ENCODE results near the gene CD6. TPM values are rescaled to one million over a fixed set of nuclear protein-coding genes. Genes with fewer than 3 reads are reported as not detected.

Gene CD6
- polyA plus RNA-seq, 1 donor: 1.3 TPM

DNA sequence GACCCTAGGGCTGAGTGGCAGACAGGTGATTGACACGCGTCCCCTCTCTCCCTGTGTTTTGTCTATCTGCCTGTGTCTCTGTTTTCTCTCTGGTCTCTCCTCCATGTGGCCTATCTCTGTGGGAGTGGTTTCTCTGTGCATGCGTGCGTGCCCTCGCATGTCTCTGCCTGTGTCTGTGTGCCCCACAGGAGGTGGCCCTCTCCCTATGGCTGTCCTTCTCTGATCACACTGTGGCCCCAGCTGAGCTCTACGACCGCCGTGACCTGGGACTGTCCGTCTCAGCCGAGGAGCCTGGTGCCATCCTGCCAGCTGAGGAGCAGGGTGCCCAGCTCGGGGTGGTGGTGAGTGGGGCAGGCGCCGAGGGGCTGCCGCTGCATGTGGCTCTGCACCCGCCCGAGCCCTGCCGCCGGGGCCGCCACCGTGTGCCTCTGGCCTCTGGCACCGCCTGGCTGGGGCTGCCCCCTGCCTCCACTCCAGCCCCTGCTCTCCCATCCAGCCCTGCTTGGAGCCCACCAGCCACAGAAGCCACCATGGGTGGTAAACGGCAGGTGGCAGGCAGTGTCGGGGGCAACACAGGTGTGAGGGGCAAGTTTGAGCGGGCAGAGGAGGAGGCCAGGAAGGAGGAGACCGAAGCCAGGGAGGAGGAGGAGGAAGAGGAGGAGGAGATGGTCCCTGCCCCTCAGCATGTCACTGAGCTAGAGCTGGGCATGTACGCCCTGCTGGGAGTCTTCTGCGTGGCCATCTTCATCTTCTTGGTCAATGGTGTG lies 35.6 kb upstream of the CD6 start:
- peaks cover 11% of the 10 kb centered on the region for H3K36me3 ChIP-seq (ENCODE audit: control insufficient read depth, insufficient read depth, low read length)
- no peaks in the 10 kb centered on the region for H3K27me3 ChIP-seq (ENCODE audit: control insufficient read depth, insufficient read depth, low read length)
- DNase-seq: no peak
- no peaks in the 10 kb centered on the region for H3K9me3 ChIP-seq (ENCODE audit: control insufficient read depth, low read depth, low read length)
- no peak overlapping the region for H3K4me3 ChIP-seq (ENCODE audit: low read length)
- no CpG with 5 or more reads among the region's 27 CpGs for WGBS (ENCODE audit: insufficient coverage, low lambda C conversion rate)
- peaks cover 10% of the 10 kb centered on the region for H3K4me1 ChIP-seq (ENCODE audit: control insufficient read depth, insufficient read depth, low read length)
- no peak overlapping the region for H3K27ac ChIP-seq (ENCODE audit: low read length)

DNA sequence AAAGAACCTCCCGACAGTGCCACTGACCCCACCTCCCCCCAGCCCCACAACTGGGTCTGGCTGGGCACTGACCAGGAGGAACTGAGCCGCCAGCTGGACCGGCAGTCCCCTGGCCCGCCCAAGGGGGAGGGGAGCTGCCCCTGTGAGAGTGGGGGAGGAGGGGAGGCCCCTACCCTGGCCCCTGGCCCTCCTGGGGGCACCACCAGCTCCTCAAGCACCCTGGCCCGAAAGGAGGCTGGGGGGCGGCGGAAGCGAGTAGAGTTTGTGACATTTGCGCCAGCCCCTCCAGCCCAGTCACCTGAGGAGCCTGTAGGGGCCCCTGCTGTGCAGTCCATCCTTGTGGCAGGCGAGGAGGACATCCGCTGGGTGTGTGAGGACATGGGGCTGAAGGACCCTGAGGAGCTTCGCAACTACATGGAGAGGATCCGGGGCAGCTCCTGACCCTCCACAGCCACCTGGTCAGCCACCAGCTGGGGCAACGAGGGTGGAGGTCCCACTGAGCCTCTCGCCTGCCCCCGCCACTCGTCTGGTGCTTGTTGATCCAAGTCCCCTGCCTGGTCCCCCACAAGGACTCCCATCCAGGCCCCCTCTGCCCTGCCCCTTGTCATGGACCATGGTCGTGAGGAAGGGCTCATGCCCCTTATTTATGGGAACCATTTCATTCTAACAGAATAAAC lies 34.9 kb upstream of the CD6 start:
- H3K4me3 ChIP-seq (ENCODE audit: low read length): no peak overlapping the region
- H3K27me3 ChIP-seq (ENCODE audit: control insufficient read depth, insufficient read depth, low read length): no peaks in the 10 kb centered on the region
- no peak for DNase-seq
- no peaks in the 10 kb centered on the region for H3K9me3 ChIP-seq (ENCODE audit: control insufficient read depth, low read depth, low read length)
- no peak overlapping the region for H3K27ac ChIP-seq (ENCODE audit: low read length)
- peaks cover 7% of the 10 kb centered on the region for H3K36me3 ChIP-seq (ENCODE audit: control insufficient read depth, insufficient read depth, low read length)
- peaks cover 10% of the 10 kb centered on the region for H3K4me1 ChIP-seq (ENCODE audit: control insufficient read depth, insufficient read depth, low read length)
- WGBS (ENCODE audit: insufficient coverage, low lambda C conversion rate): no CpG with 5 or more reads among the region's 18 CpGs

DNA sequence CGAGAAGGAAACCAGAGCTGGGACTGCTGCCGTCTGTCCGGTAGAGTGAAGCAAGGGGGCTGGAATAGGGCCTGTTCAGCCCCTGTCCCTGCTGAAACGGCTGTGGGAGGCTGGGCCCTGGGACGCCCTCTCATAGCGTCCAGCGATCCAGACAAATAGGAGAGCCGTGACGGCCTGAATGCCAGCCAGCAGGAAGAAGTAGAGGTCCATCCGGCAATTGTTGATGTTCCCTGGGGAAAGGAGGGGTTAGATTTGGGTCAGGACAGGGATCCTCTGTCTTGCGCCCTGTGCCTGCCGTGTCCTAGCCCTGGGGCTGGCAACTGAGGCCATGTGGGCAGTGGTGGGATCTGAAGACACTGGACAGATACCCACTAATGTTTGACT lies 34.3 kb upstream of the CD6 start:
- Histone ChIP-seq H3K4me1 (ENCODE audit: control insufficient read depth, insufficient read depth, low read length) (peaks cover 10% of the 10 kb centered on the region), H3K9me3 (ENCODE audit: control insufficient read depth, low read depth, low read length) (no peaks in the 10 kb centered on the region), H3K27me3 (ENCODE audit: control insufficient read depth, insufficient read depth, low read length) (no peaks in the 10 kb centered on the region), H3K4me3 (ENCODE audit: low read length) (no peak overlapping the region), H3K27ac (ENCODE audit: low read length) (no peak overlapping the region), H3K36me3 (ENCODE audit: control insufficient read depth, insufficient read depth, low read length) (peaks cover 4% of the 10 kb centered on the region)
- no peak for DNase-seq
- WGBS (ENCODE audit: insufficient coverage, low lambda C conversion rate): no CpG with 5 or more reads among the region's 12 CpGs

DNA sequence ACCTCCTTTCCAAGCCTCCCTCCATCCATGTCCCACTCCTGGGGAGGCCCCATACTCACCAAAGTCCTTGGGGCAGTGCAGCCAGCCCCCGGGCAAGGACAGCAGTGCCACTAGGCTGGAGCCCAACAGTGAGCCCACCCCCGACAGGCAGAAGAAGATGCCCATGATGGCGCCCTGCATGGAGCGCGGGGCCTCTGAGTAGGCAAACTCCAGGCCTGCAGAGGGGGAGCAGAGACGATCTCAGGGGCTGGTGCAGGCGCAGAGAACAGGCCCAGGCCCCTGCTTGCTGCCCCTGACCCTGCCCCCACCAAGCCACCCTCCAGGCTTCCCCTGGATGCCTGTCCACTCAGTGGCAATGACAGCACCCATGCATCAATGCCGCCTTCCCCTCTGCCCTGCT lies 33.7 kb upstream of the CD6 start:
- WGBS (ENCODE audit: insufficient coverage, low lambda C conversion rate): no CpG with 5 or more reads among the region's 8 CpGs
- peaks cover 3% of the 10 kb centered on the region for H3K36me3 ChIP-seq (ENCODE audit: control insufficient read depth, insufficient read depth, low read length)
- H3K27ac ChIP-seq (ENCODE audit: low read length): no peak overlapping the region
- no peaks in the 10 kb centered on the region for H3K27me3 ChIP-seq (ENCODE audit: control insufficient read depth, insufficient read depth, low read length)
- H3K9me3 ChIP-seq (ENCODE audit: control insufficient read depth, low read depth, low read length): no peaks in the 10 kb centered on the region
- DNase-seq: no peak
- no peak overlapping the region for H3K4me3 ChIP-seq (ENCODE audit: low read length)
- peaks cover 10% of the 10 kb centered on the region for H3K4me1 ChIP-seq (ENCODE audit: control insufficient read depth, insufficient read depth, low read length)

DNA sequence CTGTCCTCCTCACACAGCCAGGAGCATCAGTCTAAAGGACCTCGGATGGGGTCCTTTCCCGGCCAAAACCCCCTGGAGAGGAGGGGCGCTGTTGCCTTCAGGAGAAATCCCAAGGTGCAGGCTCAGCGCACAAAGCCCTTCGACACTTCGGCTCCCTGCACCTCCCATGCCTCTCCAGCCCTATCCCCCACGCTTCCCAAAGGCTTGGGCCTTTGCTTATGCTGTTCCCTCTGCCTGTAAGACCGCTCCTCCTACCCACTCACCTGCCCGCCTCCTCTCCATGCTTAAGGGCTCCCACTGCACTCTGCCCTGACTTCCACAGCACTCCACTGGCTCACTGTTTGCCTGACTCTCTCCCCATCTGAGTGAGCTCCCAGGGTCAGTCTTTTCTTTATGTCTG lies 33.0 kb upstream of the CD6 start:
- H3K4me3 ChIP-seq (ENCODE audit: low read length): no peak overlapping the region
- DNase-seq: no peak
- H3K9me3 ChIP-seq (ENCODE audit: control insufficient read depth, low read depth, low read length): no peaks in the 10 kb centered on the region
- peaks cover 10% of the 10 kb centered on the region for H3K4me1 ChIP-seq (ENCODE audit: control insufficient read depth, insufficient read depth, low read length)
- no peaks in the 10 kb centered on the region for H3K27me3 ChIP-seq (ENCODE audit: control insufficient read depth, insufficient read depth, low read length)
- H3K27ac ChIP-seq (ENCODE audit: low read length): no peak overlapping the region
- H3K36me3 ChIP-seq (ENCODE audit: control insufficient read depth, insufficient read depth, low read length): peaks cover 3% of the 10 kb centered on the region
- no CpG with 5 or more reads among the region's 9 CpGs for WGBS (ENCODE audit: insufficient coverage, low lambda C conversion rate)

DNA sequence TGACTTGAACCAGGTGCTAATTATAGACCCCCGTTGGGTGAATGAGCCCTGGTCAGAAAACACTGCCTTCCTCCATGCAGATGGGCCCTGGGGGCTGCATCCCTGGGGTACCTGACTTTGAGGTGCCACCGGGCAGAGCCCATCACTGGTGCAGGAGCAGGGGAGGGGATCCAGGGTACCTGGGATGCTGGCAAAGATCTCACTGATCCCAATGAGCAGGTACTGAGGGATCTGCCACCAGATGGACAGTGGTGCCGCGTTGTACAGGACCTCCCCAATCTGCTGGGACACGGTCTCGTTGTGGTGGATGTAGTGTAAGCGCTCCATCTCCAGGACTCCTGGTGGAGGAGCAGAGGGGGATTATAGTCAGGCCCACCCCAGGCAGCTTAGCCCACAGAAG lies 32.2 kb upstream of the CD6 start:
- peaks cover 3% of the 10 kb centered on the region for H3K36me3 ChIP-seq (ENCODE audit: control insufficient read depth, insufficient read depth, low read length)
- peaks cover 10% of the 10 kb centered on the region for H3K4me1 ChIP-seq (ENCODE audit: control insufficient read depth, insufficient read depth, low read length)
- no peaks in the 10 kb centered on the region for H3K27me3 ChIP-seq (ENCODE audit: control insufficient read depth, insufficient read depth, low read length)
- H3K4me3 ChIP-seq (ENCODE audit: low read length): no peak overlapping the region
- WGBS (ENCODE audit: insufficient coverage, low lambda C conversion rate): no CpG with 5 or more reads among the region's 7 CpGs
- DNase-seq: no peak
- H3K9me3 ChIP-seq (ENCODE audit: control insufficient read depth, low read depth, low read length): no peaks in the 10 kb centered on the region
- H3K27ac ChIP-seq (ENCODE audit: low read length): no peak overlapping the region

DNA sequence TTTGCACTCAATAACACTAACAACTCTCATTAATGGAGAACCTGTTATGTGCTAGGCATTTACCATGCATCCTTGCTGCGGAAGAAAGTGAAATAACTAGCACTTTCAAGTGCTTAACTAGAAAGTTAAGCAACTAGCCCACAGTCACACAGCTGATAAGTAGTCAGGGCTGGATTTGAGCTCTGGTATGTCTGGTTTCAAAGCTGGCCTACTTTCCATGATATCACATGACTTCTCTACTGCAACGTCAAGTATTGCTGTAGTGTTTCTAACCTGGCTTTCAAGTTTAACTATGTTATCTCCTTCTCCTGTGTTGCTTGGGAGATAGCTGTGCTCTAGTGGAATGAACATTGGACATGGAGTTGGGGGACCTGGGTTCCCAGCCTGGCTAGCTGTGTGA lies 31.6 kb upstream of the CD6 start:
- no CpG with 5 or more reads among the region's 2 CpGs for WGBS (ENCODE audit: insufficient coverage, low lambda C conversion rate)
- Histone ChIP-seq H3K27me3 (ENCODE audit: control insufficient read depth, insufficient read depth, low read length) (no peaks in the 10 kb centered on the region), H3K4me3 (ENCODE audit: low read length) (no peak overlapping the region), H3K4me1 (ENCODE audit: control insufficient read depth, insufficient read depth, low read length) (peaks cover 10% of the 10 kb centered on the region), H3K36me3 (ENCODE audit: control insufficient read depth, insufficient read depth, low read length) (peaks cover 5% of the 10 kb centered on the region), H3K27ac (ENCODE audit: low read length) (no peak overlapping the region), H3K9me3 (ENCODE audit: control insufficient read depth, low read depth, low read length) (no peaks in the 10 kb centered on the region)
- DNase-seq: peak; percentile 74 to 85

DNA sequence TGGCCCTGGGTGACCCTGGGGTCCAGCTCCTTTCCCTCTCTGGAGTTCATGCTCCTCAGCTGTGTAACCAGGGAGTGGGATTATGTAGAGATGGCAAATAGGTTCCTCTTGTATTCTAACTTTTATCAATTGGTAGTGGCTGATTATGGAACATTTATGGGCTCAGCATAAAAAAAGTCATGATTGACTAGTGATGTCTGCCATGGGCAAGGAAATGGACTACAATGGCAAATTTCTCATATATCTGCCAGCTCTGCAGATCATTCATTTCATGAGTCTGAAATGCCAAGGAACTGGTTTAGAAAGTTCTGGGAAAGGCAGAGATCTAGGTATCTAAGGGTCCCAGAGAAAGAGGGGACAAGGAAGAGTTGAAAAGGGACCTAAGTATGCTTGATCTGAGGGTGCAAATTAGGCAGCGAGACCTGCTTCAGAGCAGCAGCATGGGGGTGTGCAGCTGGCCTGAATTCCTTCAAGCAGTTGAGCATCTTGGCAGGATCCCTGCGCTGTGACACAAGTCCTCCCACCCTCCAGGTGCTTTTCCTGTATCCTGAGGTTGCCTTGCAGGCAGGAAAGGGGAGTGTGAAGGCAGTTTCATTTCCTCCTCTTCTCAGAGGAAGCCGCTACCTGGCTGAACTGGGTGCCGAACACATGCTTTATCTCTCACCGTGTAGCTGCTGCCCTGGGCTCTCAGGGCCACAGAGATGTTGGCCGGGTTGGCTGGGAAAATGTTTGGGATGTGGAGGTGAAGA lies 29.9 kb upstream of the CD6 start:
- no CpG with 5 or more reads among the region's 6 CpGs for WGBS (ENCODE audit: insufficient coverage, low lambda C conversion rate)
- Histone ChIP-seq H3K27me3 (ENCODE audit: control insufficient read depth, insufficient read depth, low read length) (no peaks in the 10 kb centered on the region), H3K4me3 (ENCODE audit: low read length) (no peak overlapping the region), H3K9me3 (ENCODE audit: control insufficient read depth, low read depth, low read length) (no peaks in the 10 kb centered on the region), H3K36me3 (ENCODE audit: control insufficient read depth, insufficient read depth, low read length) (peaks cover 3% of the 10 kb centered on the region), H3K4me1 (ENCODE audit: control insufficient read depth, insufficient read depth, low read length) (peaks cover 10% of the 10 kb centered on the region), H3K27ac (ENCODE audit: low read length) (no peak overlapping the region)
- no peak for DNase-seq

DNA sequence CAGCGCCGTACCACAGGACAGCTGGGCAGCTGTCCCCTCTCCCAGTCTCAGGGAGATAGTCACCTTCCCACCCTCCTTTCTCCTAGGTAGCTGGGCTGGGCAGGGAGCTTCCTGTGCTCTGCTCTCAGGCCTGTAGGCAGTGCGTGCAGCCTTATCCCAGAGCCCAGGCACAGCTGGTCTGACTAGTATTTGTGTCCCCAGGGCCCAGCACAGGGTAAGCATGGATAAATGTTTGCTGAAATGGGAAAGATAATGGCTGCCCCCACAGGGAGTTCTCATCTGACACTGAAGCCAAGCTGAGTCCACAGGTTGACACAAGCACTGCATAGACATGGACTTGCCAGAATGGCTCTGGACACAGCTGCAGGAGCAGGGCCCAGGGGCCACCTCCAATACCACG lies 29.3 kb upstream of the CD6 start:
- DNase-seq: no peak
- Histone ChIP-seq H3K27me3 (ENCODE audit: control insufficient read depth, insufficient read depth, low read length) (no peaks in the 10 kb centered on the region), H3K27ac (ENCODE audit: low read length) (no peak overlapping the region), H3K36me3 (ENCODE audit: control insufficient read depth, insufficient read depth, low read length) (peaks cover 3% of the 10 kb centered on the region), H3K4me1 (ENCODE audit: control insufficient read depth, insufficient read depth, low read length) (peaks cover 10% of the 10 kb centered on the region), H3K9me3 (ENCODE audit: control insufficient read depth, low read depth, low read length) (no peaks in the 10 kb centered on the region), H3K4me3 (ENCODE audit: low read length) (no peak overlapping the region)
- no CpG with 5 or more reads among the region's 4 CpGs for WGBS (ENCODE audit: insufficient coverage, low lambda C conversion rate)

DNA sequence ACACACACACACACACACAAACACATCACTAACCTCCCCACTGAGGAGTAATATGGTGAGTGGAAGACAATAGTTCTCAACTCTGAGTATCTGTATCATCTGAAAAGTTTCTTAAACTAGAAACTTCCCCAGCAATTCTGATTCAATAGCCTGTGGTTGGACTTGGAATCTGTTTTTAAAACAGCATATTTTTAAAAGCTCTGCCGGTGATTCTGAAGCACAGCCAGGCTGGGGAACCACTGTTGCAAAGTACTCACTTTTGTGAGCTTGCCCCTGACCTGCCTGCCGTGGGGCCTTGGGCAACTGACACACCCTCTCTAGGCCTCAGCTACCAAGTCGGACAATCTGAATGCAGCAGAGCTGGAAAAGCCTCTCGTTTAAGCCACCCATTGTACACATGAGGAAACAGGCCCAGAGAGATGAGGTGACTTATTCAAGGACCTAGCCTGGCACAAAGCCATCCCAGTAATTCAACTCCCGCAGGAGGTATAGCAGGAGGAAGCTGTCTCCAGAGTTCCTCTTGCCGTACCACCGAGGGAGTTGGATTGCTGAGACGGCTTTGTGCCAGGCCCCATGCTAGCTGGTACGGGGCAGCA lies 28.4 kb upstream of the CD6 start:
- Histone ChIP-seq H3K27ac (ENCODE audit: low read length) (no peak overlapping the region), H3K36me3 (ENCODE audit: control insufficient read depth, insufficient read depth, low read length) (peaks cover 3% of the 10 kb centered on the region), H3K4me3 (ENCODE audit: low read length) (no peak overlapping the region), H3K4me1 (ENCODE audit: control insufficient read depth, insufficient read depth, low read length) (peaks cover 10% of the 10 kb centered on the region), H3K9me3 (ENCODE audit: control insufficient read depth, low read depth, low read length) (no peaks in the 10 kb centered on the region), H3K27me3 (ENCODE audit: control insufficient read depth, insufficient read depth, low read length) (no peaks in the 10 kb centered on the region)
- DNase-seq: no peak
- no CpG with 5 or more reads among the region's 9 CpGs for WGBS (ENCODE audit: insufficient coverage, low lambda C conversion rate)
